COLO668 (cell line): ENCODE measurements around the gene TMEM131L.

ENCODE experiments used
- DNase-seq: peaks from one replicate; lab custom pipeline; 2025; ENCODE audit not compliant: unreplicated experiment; lab: John Stamatoyannopoulos, UW

TMEM131L gene

GRCh38 chr4:153684182-153684970 lies 218.2 kb downstream of the TMEM131L start, which contains the start of gene TLR2:
Gene TLR2, plus strand, starts transcription at chr4:153684280. Its CDS starts 18,628 bp downstream, at chr4:153702908.
- DNase-seq = peak; percentile 63

GRCh38 chr4:153684971-153685371 lies 218.8 kb downstream of the TMEM131L start:
- no peak for DNase-seq
